Uterus (tissue), 2 donors: ENCODE data around the gene CKMT2.

ENCODE experiments used
- POLR2A ChIP-seq, 2 donors: fragments of 450-650 bp; IDR thresholded peaks; one replicate each; pipeline ENCODE4 v1.6.1; 2016; ENCODE audit warnings: antibody characterized with exemption in 2 of 2, mild to moderate bottlenecking in 1 of 2, moderate library complexity in 1 of 2
- TF ChIP-seq, protein P1 (sequence below), 4 experiments: fragments of 200-600 bp in 2 of 4; fragments of 450-650 bp in 2 of 4; sonication (generic) in 2 of 4; IDR thresholded peaks; one replicate each; pipeline ENCODE4 v1.5.1; 2016 to 2019; ENCODE audit warnings: antibody characterized with exemption in 4 of 4, mild to moderate bottlenecking in 2 of 4, moderate library complexity in 1 of 4

- TF ChIP-seq, protein P1, sequence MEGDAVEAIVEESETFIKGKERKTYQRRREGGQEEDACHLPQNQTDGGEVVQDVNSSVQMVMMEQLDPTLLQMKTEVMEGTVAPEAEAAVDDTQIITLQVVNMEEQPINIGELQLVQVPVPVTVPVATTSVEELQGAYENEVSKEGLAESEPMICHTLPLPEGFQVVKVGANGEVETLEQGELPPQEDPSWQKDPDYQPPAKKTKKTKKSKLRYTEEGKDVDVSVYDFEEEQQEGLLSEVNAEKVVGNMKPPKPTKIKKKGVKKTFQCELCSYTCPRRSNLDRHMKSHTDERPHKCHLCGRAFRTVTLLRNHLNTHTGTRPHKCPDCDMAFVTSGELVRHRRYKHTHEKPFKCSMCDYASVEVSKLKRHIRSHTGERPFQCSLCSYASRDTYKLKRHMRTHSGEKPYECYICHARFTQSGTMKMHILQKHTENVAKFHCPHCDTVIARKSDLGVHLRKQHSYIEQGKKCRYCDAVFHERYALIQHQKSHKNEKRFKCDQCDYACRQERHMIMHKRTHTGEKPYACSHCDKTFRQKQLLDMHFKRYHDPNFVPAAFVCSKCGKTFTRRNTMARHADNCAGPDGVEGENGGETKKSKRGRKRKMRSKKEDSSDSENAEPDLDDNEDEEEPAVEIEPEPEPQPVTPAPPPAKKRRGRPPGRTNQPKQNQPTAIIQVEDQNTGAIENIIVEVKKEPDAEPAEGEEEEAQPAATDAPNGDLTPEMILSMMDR (IDR thresholded peaks at IDR 0.05), result no peak
- no peak for TF ChIP-seq POLR2A (IDR thresholded peaks at IDR 0.05)
These were observed 24.2 kb upstream of the CKMT2 start for GRCh38 chr5:81208904-81209303.
